HFFc6 (cell line): Measurements from ENCODE around the gene UBL3. TPM values are rescaled to one million over a fixed set of nuclear protein-coding genes. Genes with fewer than 3 reads are reported as not detected.
A peak's percentile ranks its signal among the peaks of the same experiment; 100 is the strongest.

ENCODE experiments used
- DNase-seq: peaks from one replicate; pipeline ENCODE4 v3.0.0-alpha.2; 2018
- H3K27ac Mint-ChIP-seq: 2 replicates; pipeline ENCODE4 v1.8.0; 2020; ENCODE audit warnings: mild to moderate bottlenecking, mixed read lengths
- H3K27me3 Mint-ChIP-seq: 2 replicates; pipeline ENCODE4 v1.8.0; 2021; ENCODE audit warnings: mild to moderate bottlenecking, moderate library complexity, mixed read lengths; ENCODE audit not compliant: insufficient read depth
- H3K36me3 Mint-ChIP-seq: 2 replicates; pipeline ENCODE4 v1.8.0; 2021; ENCODE audit warnings: low read depth, mixed read lengths
- H3K4me1 Mint-ChIP-seq: 2 replicates; pipeline ENCODE4 v1.8.0; 2020; ENCODE audit warnings: low read depth, mixed read lengths
- H3K4me3 Mint-ChIP-seq: 2 replicates; pipeline ENCODE4 v1.8.0; 2020; ENCODE audit warnings: mild to moderate bottlenecking, moderate library complexity, mixed read lengths
- H3K9me3 Mint-ChIP-seq: 2 replicates; pipeline ENCODE4 v1.8.0; 2020; ENCODE audit warnings: mild to moderate bottlenecking, mixed read lengths
- total RNA-seq, 6 experiments: library from RNA; stranded (reverse); fragmentation: NEBNext Ultra II Directional; extraction: Animal tissue kit (Norgen Biotek cat#: 25700); gene quantifications; 2 replicates in 1 of 6; 3 replicates in 5 of 6; pipeline ENCODE4 v1.2.3, GENCODE V29; 2021
- TF ChIP-seq, protein P1 (sequence below): fragments of 200-600 bp; sonication (generic); IDR thresholded peaks from 2 replicates; pipeline ENCODE4 v1.5.0; 2021; ENCODE audit warnings: antibody characterized with exemption, mild to moderate bottlenecking

UBL3 gene
- total RNA-seq, 6 experiments from 2014 or later = 38.0 to 57.4 (median 44.6) TPM

DNA sequence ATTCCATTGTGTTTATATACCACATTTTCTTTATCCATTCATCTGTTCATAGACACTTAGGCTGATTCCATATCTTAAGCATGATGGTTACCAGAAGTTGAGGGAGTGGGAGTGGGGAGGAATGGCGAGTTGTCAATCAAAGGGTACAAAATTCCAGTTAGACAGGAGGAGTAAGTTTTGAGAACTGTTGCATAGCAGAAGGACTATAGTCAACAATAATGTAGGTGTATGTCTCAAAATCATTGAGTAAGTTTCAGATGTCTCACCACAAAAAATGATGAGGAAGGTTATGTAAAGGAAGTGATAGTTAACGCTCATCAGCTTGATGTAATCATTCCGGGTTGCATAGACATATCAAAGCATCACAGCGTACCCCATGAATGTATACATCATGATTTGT, 4.6 kb upstream of the UBL3 start:
- H3K4me1 Mint-ChIP-seq = peaks cover 68% of the 10 kb centered on the region
- H3K27ac Mint-ChIP-seq = no peak overlapping the region
- no peaks in the 10 kb centered on the region for H3K9me3 Mint-ChIP-seq
- peaks cover 1% of the 10 kb centered on the region; the same call in 1 of the 2 replicates for H3K27me3 Mint-ChIP-seq
- TF ChIP-seq, protein P1, sequence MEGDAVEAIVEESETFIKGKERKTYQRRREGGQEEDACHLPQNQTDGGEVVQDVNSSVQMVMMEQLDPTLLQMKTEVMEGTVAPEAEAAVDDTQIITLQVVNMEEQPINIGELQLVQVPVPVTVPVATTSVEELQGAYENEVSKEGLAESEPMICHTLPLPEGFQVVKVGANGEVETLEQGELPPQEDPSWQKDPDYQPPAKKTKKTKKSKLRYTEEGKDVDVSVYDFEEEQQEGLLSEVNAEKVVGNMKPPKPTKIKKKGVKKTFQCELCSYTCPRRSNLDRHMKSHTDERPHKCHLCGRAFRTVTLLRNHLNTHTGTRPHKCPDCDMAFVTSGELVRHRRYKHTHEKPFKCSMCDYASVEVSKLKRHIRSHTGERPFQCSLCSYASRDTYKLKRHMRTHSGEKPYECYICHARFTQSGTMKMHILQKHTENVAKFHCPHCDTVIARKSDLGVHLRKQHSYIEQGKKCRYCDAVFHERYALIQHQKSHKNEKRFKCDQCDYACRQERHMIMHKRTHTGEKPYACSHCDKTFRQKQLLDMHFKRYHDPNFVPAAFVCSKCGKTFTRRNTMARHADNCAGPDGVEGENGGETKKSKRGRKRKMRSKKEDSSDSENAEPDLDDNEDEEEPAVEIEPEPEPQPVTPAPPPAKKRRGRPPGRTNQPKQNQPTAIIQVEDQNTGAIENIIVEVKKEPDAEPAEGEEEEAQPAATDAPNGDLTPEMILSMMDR = no peak
- H3K4me3 Mint-ChIP-seq = no peak overlapping the region
- no peak for DNase-seq
- H3K36me3 Mint-ChIP-seq = no peaks in the 10 kb centered on the region

DNA sequence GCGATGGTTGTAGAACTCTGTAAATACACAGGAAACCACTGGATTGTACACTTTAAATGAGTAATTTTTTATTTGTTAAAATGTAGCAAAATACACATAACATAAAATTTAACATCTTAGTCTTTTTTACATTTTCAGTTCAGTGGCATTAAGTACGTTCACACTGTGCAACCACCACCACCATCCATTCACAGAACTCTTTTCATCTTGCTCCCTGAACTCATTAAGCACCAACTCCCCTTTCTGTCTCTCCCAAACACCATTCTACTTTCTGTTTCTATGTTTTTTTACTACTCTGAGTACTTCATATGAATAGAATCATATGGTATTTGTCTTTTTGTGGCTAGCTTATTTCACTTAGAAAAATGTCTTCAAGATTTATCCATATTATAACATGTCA, 2.7 kb upstream of the UBL3 start:
- H3K4me1 Mint-ChIP-seq = peaks cover 53% of the 10 kb centered on the region
- no peak for DNase-seq
- TF ChIP-seq, protein P1 = no peak
- peak overlapping the region; percentile 91 for H3K27ac Mint-ChIP-seq
- peaks cover 13% of the 10 kb centered on the region for H3K36me3 Mint-ChIP-seq
- H3K9me3 Mint-ChIP-seq = no peaks in the 10 kb centered on the region
- peaks cover 4% of the 10 kb centered on the region for H3K27me3 Mint-ChIP-seq
- peak overlapping the region; percentile 27 for H3K4me3 Mint-ChIP-seq

GRCh38 chr13:29852472-29853054, 2.1 kb upstream of the UBL3 start:
- TF ChIP-seq, protein P1 = no peak
- Mint-ChIP-seq H3K4me3 (peak overlapping the region; percentile 26), H3K36me3 (peaks cover 17% of the 10 kb centered on the region), H3K27me3 (peaks cover 4% of the 10 kb centered on the region), H3K4me1 (peaks cover 49% of the 10 kb centered on the region), H3K27ac (peak overlapping the region; percentile 91), H3K9me3 (no peaks in the 10 kb centered on the region)
- DNase-seq = no peak

DNA sequence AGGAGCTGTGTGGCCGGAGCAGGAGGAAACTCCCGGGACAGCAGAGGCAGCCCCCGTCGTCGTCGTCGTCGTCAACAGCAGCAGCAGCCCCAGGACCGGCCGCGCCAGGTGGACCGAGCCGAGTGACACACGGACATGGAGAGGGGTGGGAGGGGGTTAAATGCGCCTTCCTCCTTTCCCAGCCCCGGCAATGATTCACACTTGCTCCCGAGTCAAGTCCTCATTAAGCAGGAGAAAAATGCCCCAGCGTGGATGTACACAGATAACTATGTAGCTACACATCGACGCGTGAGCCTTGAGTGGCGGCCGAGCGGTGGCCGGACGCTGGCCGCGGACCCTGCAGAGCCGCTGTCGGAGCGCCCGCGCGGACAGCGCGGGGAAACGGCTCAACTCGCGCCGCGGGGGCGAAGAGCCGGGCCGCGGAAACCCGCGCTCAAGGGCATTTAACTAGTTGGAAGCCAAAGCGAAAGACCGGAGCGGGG, 645 bp downstream of the UBL3 start:
- H3K4me1 Mint-ChIP-seq = peaks cover 53% of the 10 kb centered on the region
- H3K36me3 Mint-ChIP-seq = peaks cover 20% of the 10 kb centered on the region
- no peaks in the 10 kb centered on the region for H3K9me3 Mint-ChIP-seq
- H3K4me3 Mint-ChIP-seq = peak overlapping the region; percentile 95
- H3K27ac Mint-ChIP-seq = peak overlapping the region; percentile 98
- TF ChIP-seq, protein P1 = no peak
- DNase-seq = peak; percentile 75
- peaks cover 4% of the 10 kb centered on the region for H3K27me3 Mint-ChIP-seq

- TF ChIP-seq, protein P1 = no peak
- H3K36me3 Mint-ChIP-seq = peaks cover 20% of the 10 kb centered on the region
- H3K27ac Mint-ChIP-seq = peak overlapping the region; percentile 98
- H3K4me3 Mint-ChIP-seq = peak overlapping the region; percentile 95
- peaks cover 4% of the 10 kb centered on the region for H3K27me3 Mint-ChIP-seq
- H3K9me3 Mint-ChIP-seq = no peaks in the 10 kb centered on the region
- H3K4me1 Mint-ChIP-seq = peaks cover 58% of the 10 kb centered on the region
- DNase-seq = no peak
Observed at GRCh38 chr13:29849071-29849631, 1.3 kb downstream of the UBL3 start.
